ENCODE data around the gene DCAF8.

DNA sequence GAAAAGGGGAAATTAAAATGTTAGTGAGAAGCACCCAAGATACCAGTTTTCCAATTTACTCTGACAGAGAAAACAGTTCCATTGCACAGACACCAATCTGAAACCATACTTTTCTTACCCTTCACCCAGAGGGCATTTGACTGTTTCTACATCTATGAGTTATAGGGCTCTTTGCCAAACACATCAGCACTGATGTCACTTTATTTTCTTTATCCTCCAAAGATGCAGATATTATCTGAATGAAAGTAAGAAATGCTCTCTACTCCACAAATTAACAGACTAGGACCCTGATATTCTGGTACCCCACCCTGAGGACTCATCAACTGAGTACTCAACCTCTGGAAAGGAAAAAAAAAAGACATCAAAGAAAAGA, 46.8 kb upstream of the DCAF8 start:
- no peak for TF ChIP-seq CTCF (conservative IDR thresholded peaks at IDR 0.05)
- TF ChIP-seq ZFX (IDR thresholded peaks at IDR 0.05), result no peak

All from C4-2B (cell line).